GM12873 (cell line): Measurements from ENCODE around the gene ERVMER34-1.

Experiments used
- CTCF ChIP-seq: IDR thresholded peaks from 2 replicates; pipeline ENCODE4 v1.5.1; 2012; ENCODE audit warnings: low read depth, mild to moderate bottlenecking, moderate library complexity, low read length, control low read depth; ENCODE audit not compliant: insufficient read depth; ENCODE audit errors: missing control alignments

ERVMER34-1 gene

GRCh38 chr4:52750819-52751486 lies at the start of gene ERVMER34-1:
Gene ERVMER34-1 (minus strand): TSS chr4:52751425. CDS start chr4:52745520, 5,905 bp downstream.
- TF ChIP-seq CTCF: no peak

- no peak for TF ChIP-seq CTCF
Observed at GRCh38 chr4:52799813-52800212, 48.6 kb upstream of the ERVMER34-1 start.

GRCh38 chr4:52795533-52795932 lies 44.3 kb upstream of the ERVMER34-1 start:
- TF ChIP-seq CTCF: no peak

GRCh38 chr4:52791936-52792335 lies 40.7 kb upstream of the ERVMER34-1 start:
- TF ChIP-seq CTCF: no peak

- TF ChIP-seq CTCF: no peak
Observed at GRCh38 chr4:52789774-52790173, 38.5 kb upstream of the ERVMER34-1 start.

GRCh38 chr4:52788806-52789205 lies 37.6 kb upstream of the ERVMER34-1 start:
- TF ChIP-seq CTCF: no peak

GRCh38 chr4:52783069-52783468 lies 31.8 kb upstream of the ERVMER34-1 start:
- no peak for TF ChIP-seq CTCF
